KMS-11 (cell line): ENCODE results near the gene ABCA1.
A peak's percentile ranks its signal among the peaks of the same experiment; 100 is the strongest.

Experiments used
- H2AFZ ChIP-seq: fragments of 200-600 bp; sonication (generic); 2 replicates; pipeline ENCODE4 v1.6.1; 2016; ENCODE audit warnings: antibody characterized with exemption, mixed run types, low read depth
- H3K27ac ChIP-seq: fragments of 200-600 bp; sonication (generic); 2 replicates; pipeline ENCODE4 v1.6.1; 2016; ENCODE audit warnings: mild to moderate bottlenecking, mixed run types
- H3K27me3 ChIP-seq: fragments of 200-600 bp; sonication (generic); 2 replicates; pipeline ENCODE4 v1.6.1; 2017; ENCODE audit warnings: mild to moderate bottlenecking, low read depth, mixed run types, moderate library complexity; ENCODE audit not compliant: insufficient read depth
- H3K36me3 ChIP-seq: fragments of 200-600 bp; sonication (generic); 2 replicates; pipeline ENCODE4 v1.6.1; 2017; ENCODE audit warnings: mild to moderate bottlenecking, mixed run types; ENCODE audit not compliant: insufficient read depth
- H3K4me1 ChIP-seq: fragments of 200-600 bp; sonication (generic); 2 replicates; pipeline ENCODE4 v1.6.1; 2016; ENCODE audit warnings: mild to moderate bottlenecking, low read depth, mixed run types; ENCODE audit not compliant: poor library complexity, severe bottlenecking
- H3K4me2 ChIP-seq: fragments of 200-600 bp; sonication (generic); 2 replicates; pipeline ENCODE4 v1.7.0; 2016; ENCODE audit warnings: mild to moderate bottlenecking, mixed run types
- H3K4me3 ChIP-seq: fragments of 200-600 bp; sonication (generic); IDR thresholded peaks from 2 replicates; pipeline ENCODE4 v1.6.1; 2017; ENCODE audit warnings: low read depth, low read length, mixed read lengths; ENCODE audit not compliant: insufficient read depth
- H3K79me2 ChIP-seq: fragments of 200-600 bp; sonication (generic); 2 replicates; pipeline ENCODE4 v1.6.1; 2016; ENCODE audit warnings: low read depth, mixed run types; ENCODE audit not compliant: insufficient read depth
- H3K9ac ChIP-seq: fragments of 200-600 bp; sonication (generic); 2 replicates; pipeline ENCODE4 v1.6.1; 2016; ENCODE audit warnings: mild to moderate bottlenecking, mixed run types
- H4K20me1 ChIP-seq: fragments of 200-600 bp; sonication (generic); 2 replicates; pipeline ENCODE4 v1.6.1; 2016; ENCODE audit warnings: mild to moderate bottlenecking, mixed run types; ENCODE audit not compliant: insufficient read depth
- CTCF ChIP-seq: fragments of 200-600 bp; sonication (generic); conservative IDR thresholded peaks from 2 replicates; pipeline ENCODE4 v1.6.1; 2017; ENCODE audit warnings: low read depth, mild to moderate bottlenecking, antibody characterized with exemption, low read length, moderate library complexity, mixed read lengths

The ABCA1 gene

GRCh38 chr9:104869811-104870210 lies 58.1 kb downstream of the ABCA1 start:
- H3K4me2 ChIP-seq: no peak overlapping the region

DNA sequence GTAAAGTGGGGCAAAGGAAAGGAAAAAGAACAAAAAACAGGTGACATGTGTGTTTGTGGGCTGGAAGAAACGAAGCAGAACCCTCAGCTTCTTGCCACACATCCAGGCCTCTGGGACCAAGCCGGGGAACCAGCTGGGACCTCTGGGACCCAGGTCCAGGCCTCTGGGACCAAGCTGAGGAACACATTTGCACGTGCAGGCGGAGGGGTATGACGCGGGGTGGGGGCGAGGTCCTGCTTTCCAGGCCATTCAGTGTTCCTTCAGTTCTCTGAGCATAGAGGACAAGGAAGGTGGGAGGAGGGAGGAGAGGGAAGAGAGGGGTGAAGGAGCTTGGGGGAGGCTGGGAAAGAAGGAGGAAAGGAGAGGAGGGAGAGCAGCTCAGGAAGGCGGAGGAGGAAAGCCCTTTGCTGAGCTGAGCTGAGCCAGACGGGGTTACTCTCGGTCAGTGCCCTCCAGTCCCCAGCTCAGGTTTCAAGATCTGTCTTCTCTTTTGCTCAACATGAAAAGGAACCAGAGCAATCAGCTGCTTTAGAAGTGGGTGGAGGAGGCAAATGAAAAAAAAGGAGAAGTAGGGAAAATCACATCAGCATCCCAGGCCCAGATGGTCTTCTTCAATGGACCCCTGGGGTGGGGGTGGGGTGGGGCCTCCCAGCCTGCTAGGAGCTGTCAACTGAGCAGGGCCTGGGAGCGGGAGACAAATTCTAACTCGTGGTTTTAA lies 59.1 kb downstream of the ABCA1 start:
- Histone ChIP-seq H2AFZ (no peak overlapping the region), H4K20me1 (no peaks in the 10 kb centered on the region), H3K27ac (no peak overlapping the region), H3K27me3 (no peaks in the 10 kb centered on the region), H3K9ac (no peak overlapping the region), H3K4me3 (no peak overlapping the region), H3K4me1 (peaks cover 28% of the 10 kb centered on the region), H3K4me2 (0 out of 2 replicates have a peak overlapping the region, but pooled peaks have one; percentile 33), H3K36me3 (no peaks in the 10 kb centered on the region), H3K79me2 (no peaks in the 10 kb centered on the region)
- no peak for TF ChIP-seq CTCF

More at GRCh38 chr9:104869811-104870210, 58.1 kb downstream of the ABCA1 start:
- no peaks in the 10 kb centered on the region for H3K27me3 ChIP-seq
- no peak for TF ChIP-seq CTCF
- H2AFZ ChIP-seq: no peak overlapping the region
- H3K9ac ChIP-seq: no peak overlapping the region
- no peak overlapping the region for H3K27ac ChIP-seq
- H3K79me2 ChIP-seq: no peaks in the 10 kb centered on the region
- H3K4me3 ChIP-seq: no peak overlapping the region
- peaks cover 20% of the 10 kb centered on the region for H3K4me1 ChIP-seq
- H3K36me3 ChIP-seq: no peaks in the 10 kb centered on the region
- H4K20me1 ChIP-seq: no peaks in the 10 kb centered on the region

DNA sequence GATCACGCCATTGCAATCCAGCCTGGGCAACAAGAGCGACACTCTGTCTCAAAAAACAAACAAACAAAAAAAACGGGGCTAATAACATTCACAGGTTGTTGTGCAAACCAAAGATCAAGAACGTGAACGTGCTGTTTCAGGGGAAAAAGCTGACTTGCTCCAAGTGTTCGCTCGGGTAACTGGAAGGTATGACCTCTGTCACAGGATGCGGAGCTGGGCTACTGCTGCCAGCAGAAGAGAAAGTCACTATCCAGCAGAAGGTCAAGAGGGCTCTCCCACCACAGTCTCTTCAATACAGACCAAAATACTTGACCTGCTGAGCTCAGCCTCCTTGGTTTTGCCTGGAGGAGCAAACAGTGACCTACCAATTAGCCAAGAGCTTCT lies 59.7 kb downstream of the ABCA1 start:
- H3K36me3 ChIP-seq: no peaks in the 10 kb centered on the region
- no peak overlapping the region for H2AFZ ChIP-seq
- no peak overlapping the region for H3K4me2 ChIP-seq
- no peaks in the 10 kb centered on the region for H3K79me2 ChIP-seq
- H3K9ac ChIP-seq: no peak overlapping the region
- H3K27ac ChIP-seq: no peak overlapping the region
- H3K27me3 ChIP-seq: no peaks in the 10 kb centered on the region
- no peak for TF ChIP-seq CTCF
- no peaks in the 10 kb centered on the region for H4K20me1 ChIP-seq
- H3K4me1 ChIP-seq: peaks cover 33% of the 10 kb centered on the region
- H3K4me3 ChIP-seq: no peak overlapping the region

DNA sequence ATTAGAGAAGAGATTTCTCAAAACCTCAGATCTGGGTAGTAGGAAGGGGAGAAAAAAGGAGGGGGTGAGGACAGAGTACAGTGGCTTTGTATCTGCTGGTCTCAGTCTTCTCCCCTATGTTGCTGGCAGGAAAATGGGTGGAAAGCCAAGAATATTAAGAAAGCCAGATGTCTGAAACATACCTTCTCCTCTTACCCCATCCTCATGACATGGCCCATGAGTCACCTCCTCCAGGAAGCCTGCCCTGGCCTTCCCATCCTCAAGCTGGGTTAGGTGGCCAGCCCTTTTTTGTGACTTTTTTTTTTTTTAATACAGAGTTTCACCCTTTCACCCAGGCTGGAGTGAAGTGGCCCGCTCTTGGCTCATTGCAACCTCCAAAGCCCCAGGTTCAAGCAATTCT lies 61.8 kb downstream of the ABCA1 start:
- Histone ChIP-seq H3K36me3 (no peaks in the 10 kb centered on the region), H3K9ac (no peak overlapping the region), H3K79me2 (no peaks in the 10 kb centered on the region), H3K27me3 (no peaks in the 10 kb centered on the region), H2AFZ (no peak overlapping the region), H3K4me2 (no peak overlapping the region), H3K4me1 (peaks cover 39% of the 10 kb centered on the region), H4K20me1 (no peaks in the 10 kb centered on the region), H3K27ac (no peak overlapping the region), H3K4me3 (no peak overlapping the region)
- no peak for TF ChIP-seq CTCF
